HepG2 (cell line): ENCODE data around the gene TERC.

Experiments
- BRD4 ChIP-seq: sonication (generic); formaldehyde crosslinking; IDR thresholded peaks from 2 replicates; pipeline ENCODE4 v1.4.0; 2020; ENCODE audit warnings: missing genetic modification reagents
- GLMP ChIP-seq: sonication (generic); formaldehyde crosslinking; IDR thresholded peaks from 2 replicates; pipeline ENCODE4 v1.9.0; 2021; ENCODE audit warnings: missing genetic modification reagents, mild to moderate bottlenecking, borderline replicate concordance
- PAX8 ChIP-seq: sonication (generic); formaldehyde crosslinking; IDR thresholded peaks from 2 replicates; pipeline ENCODE4 v1.8.0; 2022; ENCODE audit warnings: mild to moderate bottlenecking, missing genetic modification reagents, borderline replicate concordance
- RCOR2 ChIP-seq: IDR thresholded peaks from 2 replicates; pipeline ENCODE4 v1.6.1; 2016; ENCODE audit warnings: missing biosample characterization, missing genetic modification reagents

GRCh38 chr3:169769287-169770181, 4.7 kb upstream of the TERC start, which contains the start of gene ACTRT3:
- TF ChIP-seq PAX8 (CRISPR knock-in tag) = no peak
- TF ChIP-seq GLMP (CRISPR knock-in tag) = no peak
- TF ChIP-seq RCOR2 (CRISPR knock-in tag) = no peak
- no peak for TF ChIP-seq BRD4 (CRISPR knock-in tag)
